Astrocyte (in vitro differentiated cells and primary cell): ENCODE measurements around the gene GP1BA. TPM values are rescaled to one million over a fixed set of nuclear protein-coding genes. Genes with fewer than 3 reads are reported as not detected.

ENCODE experiments used
- DNase-seq: peaks from one replicate; pipeline ENCODE4 v3.0.0-alpha.2; 2010; ENCODE audit warnings: low read depth
- FAIRE-seq: peaks from 2 replicates; lab custom pipeline; 2011; peaks lifted over from hg19 to GRCh38; lab: Jason Lieb, UNC
- H2AFZ ChIP-seq: 2 replicates; pipeline ENCODE4 v1.6.0; 2012; ENCODE audit warnings: low read depth, low read length, inconsistent platforms
- H3K27ac ChIP-seq: 2 replicates; pipeline ENCODE4 v1.5.1; 2011; ENCODE audit warnings: low read depth, low read length, inconsistent platforms
- H3K27me3 ChIP-seq: 2 replicates; pipeline ENCODE4 v1.6.0; 2011; ENCODE audit warnings: low read length, inconsistent platforms; ENCODE audit not compliant: insufficient read depth
- H3K36me3 ChIP-seq: 2 replicates; pipeline ENCODE4 v1.5.1; 2011; ENCODE audit warnings: low read length, inconsistent platforms; ENCODE audit not compliant: insufficient read depth
- H3K4me1 ChIP-seq: 2 replicates; pipeline ENCODE4 v1.5.1; 2011; ENCODE audit warnings: low read length, inconsistent platforms; ENCODE audit not compliant: insufficient read depth
- H3K4me2 ChIP-seq: 2 replicates; pipeline ENCODE4 v1.6.0; 2012; ENCODE audit warnings: low read length, inconsistent platforms
- H3K4me3 ChIP-seq: 2 replicates; pipeline ENCODE4 v1.5.1; 2011; ENCODE audit warnings: low read depth, mild to moderate bottlenecking, low read length, inconsistent platforms; ENCODE audit not compliant: insufficient read depth
- H3K79me2 ChIP-seq: 2 replicates; pipeline ENCODE4 v1.6.0; 2012; ENCODE audit warnings: mild to moderate bottlenecking, low read length, inconsistent platforms; ENCODE audit not compliant: insufficient read depth
- H3K9ac ChIP-seq: 2 replicates; pipeline ENCODE4 v1.6.0; 2012; ENCODE audit warnings: mild to moderate bottlenecking, low read length, inconsistent platforms
- H3K9me3 ChIP-seq: 2 replicates; pipeline ENCODE4 v1.5.1; 2012; ENCODE audit warnings: low read depth, mild to moderate bottlenecking, low read length, inconsistent platforms; ENCODE audit not compliant: insufficient read depth
- H4K20me1 ChIP-seq: 2 replicates; pipeline ENCODE4 v1.6.0; 2012; ENCODE audit warnings: low read length, inconsistent platforms; ENCODE audit not compliant: insufficient read depth
- H3K27ac Mint-ChIP-seq: one replicate; pipeline ENCODE4 v1.8.0; 2021; ENCODE audit warnings: mild to moderate bottlenecking, mixed read lengths; ENCODE audit not compliant: unreplicated experiment
- H3K27me3 Mint-ChIP-seq: one replicate; pipeline ENCODE4 v1.8.0; 2021; ENCODE audit warnings: low read depth, mixed read lengths; ENCODE audit not compliant: unreplicated experiment
- H3K36me3 Mint-ChIP-seq: one replicate; pipeline ENCODE4 v1.8.0; 2021; ENCODE audit warnings: low read depth, mixed read lengths; ENCODE audit not compliant: unreplicated experiment
- H3K4me1 Mint-ChIP-seq: one replicate; pipeline ENCODE4 v1.8.0; 2021; ENCODE audit warnings: low read depth, mixed read lengths; ENCODE audit not compliant: unreplicated experiment
- H3K4me3 Mint-ChIP-seq: one replicate; pipeline ENCODE4 v1.8.0; 2021; ENCODE audit warnings: mild to moderate bottlenecking, moderate library complexity, mixed read lengths; ENCODE audit not compliant: unreplicated experiment
- H3K9me3 Mint-ChIP-seq: one replicate; pipeline ENCODE4 v1.8.0; 2021; ENCODE audit warnings: mild to moderate bottlenecking, mixed read lengths; ENCODE audit not compliant: unreplicated experiment
- CTCF ChIP-seq: IDR thresholded peaks from 2 replicates; pipeline ENCODE4 v1.5.1; 2011; ENCODE audit warnings: low read depth, mild to moderate bottlenecking, inconsistent platforms, low read length, moderate library complexity; ENCODE audit not compliant: insufficient read depth
- EZH2 ChIP-seq: IDR thresholded peaks from 2 replicates; pipeline ENCODE4 v1.6.1; 2012; ENCODE audit warnings: mild to moderate bottlenecking, low read length, inconsistent platforms; ENCODE audit not compliant: insufficient read depth
- total RNA-seq: library from RNA; stranded (reverse); gene quantifications from 2 replicates; pipeline ENCODE4 v1.2.1, GENCODE V29; 2021

The GP1BA gene
- total RNA-seq, 1 donor from 2014 or later: 0.09 TPM

GRCh38 chr17:4937553-4937952 is 5.5 kb downstream of the GP1BA start:
- no peak overlapping the region for H2AFZ ChIP-seq
- no peaks in the 10 kb centered on the region for H3K27me3 Mint-ChIP-seq
- no peak for FAIRE-seq
- H3K36me3 ChIP-seq: peaks cover 3% of the 10 kb centered on the region
- no peak for DNase-seq
- H3K4me3 ChIP-seq: no peak overlapping the region
- H3K27ac ChIP-seq: no peak overlapping the region
- peaks cover 19% of the 10 kb centered on the region for H3K36me3 Mint-ChIP-seq
- H4K20me1 ChIP-seq: peaks cover 17% of the 10 kb centered on the region
- no peak overlapping the region for H3K9ac ChIP-seq
- peaks cover 2% of the 10 kb centered on the region for H3K9me3 Mint-ChIP-seq
- H3K4me1 Mint-ChIP-seq: peaks cover 30% of the 10 kb centered on the region
- TF ChIP-seq EZH2 (no peak), CTCF (no peak)
- no peaks in the 10 kb centered on the region for H3K9me3 ChIP-seq
- no peaks in the 10 kb centered on the region for H3K27me3 ChIP-seq
- peaks cover 42% of the 10 kb centered on the region for H3K79me2 ChIP-seq
- no peak overlapping the region for H3K4me2 ChIP-seq
- peaks cover 27% of the 10 kb centered on the region for H3K4me1 ChIP-seq
- H3K27ac Mint-ChIP-seq: no peak overlapping the region
- no peak overlapping the region for H3K4me3 Mint-ChIP-seq

- Histone ChIP-seq H3K27me3 (no peaks in the 10 kb centered on the region), H3K36me3 (peaks cover 8% of the 10 kb centered on the region), H3K27ac (no peak overlapping the region), H3K4me3 (no peak overlapping the region), H3K4me1 (peaks cover 27% of the 10 kb centered on the region), H4K20me1 (peaks cover 22% of the 10 kb centered on the region), H3K79me2 (peaks cover 47% of the 10 kb centered on the region), H3K9ac (peak overlapping the region; percentile 97), H3K4me2 (peak overlapping the region; percentile 97), H2AFZ (no peak overlapping the region), H3K9me3 (no peaks in the 10 kb centered on the region)
- Mint-ChIP-seq H3K4me1 (peaks cover 31% of the 10 kb centered on the region), H3K27me3 (no peaks in the 10 kb centered on the region), H3K4me3 (peak overlapping the region; percentile 95), H3K36me3 (peaks cover 14% of the 10 kb centered on the region), H3K27ac (no peak overlapping the region), H3K9me3 (peaks cover 2% of the 10 kb centered on the region)
- FAIRE-seq (no peak), DNase-seq (no peak)
- no peak for TF ChIP-seq CTCF
- no peak for TF ChIP-seq EZH2
Measured at GRCh38 chr17:4938069-4938491, 6.0 kb downstream of the GP1BA start.

DNA sequence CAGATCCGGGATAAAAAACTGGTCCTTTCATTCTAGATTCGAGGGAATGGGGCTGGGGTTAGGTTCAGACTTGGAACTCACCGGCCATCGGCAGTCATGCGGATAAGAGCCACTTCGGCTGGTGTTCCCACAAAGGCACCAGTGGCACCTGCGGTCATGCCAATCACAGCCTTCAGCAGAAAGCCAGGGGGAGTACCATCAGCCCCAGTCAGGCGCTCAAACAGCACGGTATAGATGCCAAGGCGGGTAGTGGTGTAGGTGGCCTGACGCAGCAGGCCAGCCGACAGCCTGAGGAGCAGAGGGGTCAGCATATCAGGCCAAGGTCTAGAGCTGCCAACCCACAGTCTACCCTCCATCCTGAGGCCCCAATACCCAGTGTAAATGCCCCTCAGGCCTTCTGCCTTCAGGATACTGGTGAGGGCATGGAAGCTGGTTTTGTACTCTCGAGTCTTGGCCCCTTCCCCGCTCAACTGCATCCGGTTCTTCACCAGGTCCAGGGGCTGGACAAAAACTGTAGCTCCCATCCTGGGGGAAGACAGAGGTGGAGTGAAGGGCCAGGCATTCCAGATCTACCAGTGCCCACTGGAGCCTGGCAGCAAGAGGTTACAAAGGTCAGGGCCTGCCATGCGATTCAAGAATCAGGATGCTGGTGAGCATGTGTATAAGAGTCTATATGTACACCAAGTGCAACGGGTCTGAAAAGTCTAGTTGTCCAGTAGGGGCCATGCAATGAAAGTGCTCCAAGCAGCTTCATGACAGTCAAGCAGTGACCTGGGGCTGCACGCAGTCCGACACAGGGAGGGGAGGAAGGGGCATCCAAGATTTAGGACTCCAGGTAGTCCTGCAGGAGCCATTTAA is 6.8 kb downstream of the GP1BA start:
- Histone ChIP-seq H2AFZ (no peak overlapping the region), H3K9me3 (no peaks in the 10 kb centered on the region), H3K4me3 (peak overlapping the region; percentile 85), H3K9ac (peak overlapping the region; percentile 97), H3K27me3 (no peaks in the 10 kb centered on the region), H3K4me1 (peaks cover 26% of the 10 kb centered on the region), H3K36me3 (peaks cover 14% of the 10 kb centered on the region), H3K4me2 (peak overlapping the region; percentile 97), H3K79me2 (peaks cover 56% of the 10 kb centered on the region), H3K27ac (peak overlapping the region; percentile 96), H4K20me1 (peaks cover 27% of the 10 kb centered on the region)
- Mint-ChIP-seq H3K4me1 (peaks cover 28% of the 10 kb centered on the region), H3K27me3 (no peaks in the 10 kb centered on the region), H3K9me3 (peaks cover 2% of the 10 kb centered on the region), H3K27ac (peak overlapping the region; percentile 88), H3K36me3 (peaks cover 10% of the 10 kb centered on the region), H3K4me3 (peak overlapping the region; percentile 95)
- DNase-seq: no peak
- FAIRE-seq: no peak
- TF ChIP-seq CTCF (no peak), EZH2 (no peak)
